Fibroblast of upper back skin (primary cell): ENCODE data around the gene ATXN2L.
"Not testable (repeated sequence)": the region's sequence is repeated elsewhere in the genome, so short reads cannot be mapped to it uniquely, and the experiment has no call there.

Experiments
- DNase-seq: peaks from one replicate; pipeline ENCODE4 v3.0.0-alpha.2; 2013

The ATXN2L gene

GRCh38 chr16:28838558-28838918, 15.7 kb downstream of the ATXN2L start:
- no peak for DNase-seq

DNA sequence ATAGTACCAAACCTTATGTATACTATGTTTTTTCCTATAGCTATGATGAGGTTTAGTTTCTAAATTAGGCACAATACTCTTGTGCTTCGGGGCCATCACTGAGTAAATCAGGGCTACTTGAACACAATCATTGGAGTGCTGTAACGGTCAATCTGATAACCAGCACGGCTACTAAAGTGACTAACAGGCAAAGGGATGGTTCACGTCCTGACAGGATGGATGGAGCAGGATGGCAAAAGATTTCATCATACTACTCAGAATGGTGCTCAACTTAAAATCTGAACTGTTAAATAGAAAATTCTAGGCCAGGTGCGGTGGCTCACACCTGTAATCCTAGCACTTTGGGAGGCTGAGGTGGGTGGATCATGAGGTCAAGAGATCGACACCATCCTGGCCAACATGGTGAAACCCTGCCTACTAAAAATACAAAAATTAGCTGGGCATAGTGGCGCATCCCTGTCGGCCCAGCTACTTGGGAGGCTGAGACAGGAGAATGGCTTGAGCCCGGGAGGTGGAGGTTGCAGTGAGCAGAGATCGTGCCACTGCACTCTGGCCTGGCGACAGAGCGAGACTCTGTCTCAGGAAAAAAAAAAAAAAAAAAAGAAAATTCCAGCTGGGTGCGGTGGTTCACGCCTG, 16.3 kb downstream of the ATXN2L start:
- no peak for DNase-seq

DNA sequence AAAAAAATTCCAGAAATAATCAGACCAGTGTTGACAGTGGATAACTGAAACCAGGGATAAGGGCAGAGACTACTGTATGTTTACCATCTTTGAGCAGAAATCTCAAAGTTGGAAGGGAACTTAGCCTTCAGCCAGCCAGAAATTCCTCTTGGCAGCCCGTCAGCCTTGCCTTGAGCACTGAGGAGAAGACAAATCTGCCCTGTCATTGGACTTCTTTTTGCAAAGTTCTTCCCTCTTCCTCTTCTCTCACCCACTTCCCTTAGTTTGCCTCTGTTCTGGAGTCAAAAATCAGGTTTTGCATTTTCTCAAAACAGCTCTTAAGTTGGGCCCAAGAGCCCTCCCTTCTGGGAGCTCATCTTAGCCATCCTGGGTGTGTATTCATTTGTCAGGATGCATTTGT, 17.1 kb downstream of the ATXN2L start:
- DNase-seq = no peak

GRCh38 chr16:28842696-28843095, 19.9 kb downstream of the ATXN2L start:
- DNase-seq = no peak

- DNase-seq = no peak
Observed at GRCh38 chr16:28843766-28844165, 21.0 kb downstream of the ATXN2L start.

DNA sequence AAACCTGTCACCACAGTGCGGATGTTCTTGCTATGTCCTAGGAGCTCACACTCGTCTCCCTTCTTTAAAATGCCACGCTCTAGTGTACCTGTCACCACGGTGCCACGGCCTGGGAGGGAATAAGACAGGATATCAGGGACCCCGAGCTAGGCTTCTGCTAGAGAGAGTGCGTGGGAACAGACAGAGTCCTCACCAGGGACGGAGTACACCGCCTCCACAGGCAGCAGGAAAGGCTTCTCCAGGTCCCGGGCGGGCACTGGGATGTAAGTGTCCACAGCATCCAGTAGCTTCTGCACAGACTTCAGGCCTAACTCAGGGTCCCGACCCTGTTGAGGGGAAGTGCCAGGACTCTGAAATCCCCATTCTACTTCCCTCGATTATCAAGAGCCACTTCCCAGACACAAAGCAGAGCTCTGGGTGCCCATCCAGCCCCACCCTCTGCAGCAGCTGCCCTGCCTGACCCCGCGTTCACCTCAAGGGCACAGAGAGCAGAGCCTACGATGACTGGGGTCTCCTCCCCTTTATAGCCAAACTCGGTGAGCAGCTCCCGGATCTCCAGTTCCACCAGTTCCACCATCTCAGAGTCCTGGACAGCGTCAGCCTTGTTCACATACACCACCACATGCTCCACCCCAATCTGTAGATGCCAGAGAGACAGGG, 21.6 kb downstream of the ATXN2L start:
- DNase-seq = no peak

DNA sequence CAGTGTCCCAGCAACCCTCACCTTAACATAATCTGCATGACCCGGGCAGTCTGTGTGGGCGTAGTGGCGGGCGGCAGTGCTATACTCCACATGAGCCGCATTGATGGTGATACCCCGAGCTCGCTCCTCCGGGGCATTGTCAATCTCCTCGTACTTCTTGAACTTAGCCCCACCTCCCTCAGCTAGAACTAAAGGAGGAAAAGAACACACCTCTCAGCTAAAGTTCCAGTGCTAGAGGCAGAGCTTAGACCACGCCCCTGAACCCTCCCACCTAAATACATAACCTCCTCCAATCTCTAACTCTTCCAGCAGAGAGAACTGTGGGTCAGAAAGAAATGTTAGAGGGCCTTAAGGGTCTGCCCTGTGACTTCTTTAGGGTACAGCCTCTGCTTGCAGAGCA, 22.5 kb downstream of the ATXN2L start:
- no peak for DNase-seq

DNA sequence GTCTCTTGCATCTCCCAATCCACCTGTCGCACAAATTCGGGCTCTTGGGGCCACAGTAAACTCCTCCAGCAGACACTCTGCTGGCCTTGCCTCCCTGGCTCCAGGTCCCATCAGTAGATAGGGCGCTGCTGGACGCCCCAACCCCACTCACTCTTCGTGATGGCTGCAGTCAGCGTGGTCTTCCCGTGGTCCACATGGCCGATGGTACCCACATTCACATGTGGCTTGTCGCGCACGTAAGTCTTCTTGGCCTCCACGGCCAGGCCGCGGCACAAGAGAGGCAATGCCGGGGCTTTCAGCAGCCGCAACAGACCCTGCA, 22.9 kb downstream of the ATXN2L start:
- no peak for DNase-seq

DNA sequence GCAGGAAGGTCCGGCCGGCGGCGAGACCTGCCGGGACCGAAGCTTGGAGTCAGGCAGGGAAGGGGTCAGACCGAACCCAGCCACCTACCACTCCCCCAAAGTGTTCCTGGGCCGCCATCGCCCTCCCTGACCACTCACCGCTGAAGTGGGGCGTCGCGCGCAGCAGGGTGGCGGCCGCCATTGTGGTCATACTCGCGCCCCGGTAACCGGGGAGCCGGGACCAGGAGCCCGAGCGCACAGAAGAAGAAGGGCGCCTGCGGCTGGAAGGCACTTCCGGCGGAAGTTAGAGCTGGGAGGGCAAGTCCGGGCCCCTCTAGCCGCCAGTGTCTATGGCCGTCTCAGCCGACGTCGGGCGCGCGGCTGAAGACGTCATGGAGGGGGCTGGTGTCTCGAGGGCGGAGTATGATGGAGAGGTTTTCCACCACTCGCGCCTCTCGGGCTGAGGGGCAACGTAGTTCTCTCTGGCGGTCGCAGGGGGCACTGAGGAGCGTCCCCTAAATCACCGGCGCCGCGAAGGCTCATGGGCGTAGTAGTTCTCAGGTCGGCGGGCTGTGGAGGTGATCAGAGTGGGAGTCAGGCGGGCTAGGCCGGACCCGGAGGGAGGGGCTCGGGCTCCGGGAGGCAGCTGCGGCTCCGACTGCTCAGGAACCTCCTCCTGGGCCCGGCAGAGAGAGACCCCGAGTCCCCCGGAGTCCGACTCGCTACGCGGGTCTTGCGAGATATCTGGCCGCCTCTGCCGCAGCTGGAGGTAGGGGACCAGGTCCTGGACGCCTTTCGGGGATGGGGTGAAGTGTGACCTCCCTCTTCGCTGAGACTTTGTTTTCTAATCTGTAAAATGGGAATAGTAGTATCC, 23.5 kb downstream of the ATXN2L start, which contains the start of gene TUFM:
TUFM (minus strand) TSS at position 269 of the 853 bp plus-strand sequence; CDS start at position 190, 79 bp downstream.
- peak; percentile 99 for DNase-seq

DNA sequence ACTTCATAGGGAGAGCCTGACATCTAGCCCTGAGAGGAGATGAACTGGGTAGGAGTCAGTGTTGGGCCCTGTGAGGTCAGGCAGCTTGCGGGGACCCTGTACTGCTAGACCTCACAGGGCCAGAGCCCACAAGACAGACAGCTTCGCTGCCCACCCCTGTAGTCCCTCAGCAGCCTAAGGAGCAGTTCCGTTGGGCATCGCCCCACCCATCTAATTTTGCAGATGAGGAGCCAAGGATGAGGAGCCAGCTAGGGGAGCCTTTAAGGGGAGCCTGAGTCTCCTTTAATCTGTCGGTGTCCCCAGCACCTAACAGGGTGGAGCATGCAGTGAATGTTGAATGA, 24.1 kb downstream of the ATXN2L start:
- no peak for DNase-seq

DNA sequence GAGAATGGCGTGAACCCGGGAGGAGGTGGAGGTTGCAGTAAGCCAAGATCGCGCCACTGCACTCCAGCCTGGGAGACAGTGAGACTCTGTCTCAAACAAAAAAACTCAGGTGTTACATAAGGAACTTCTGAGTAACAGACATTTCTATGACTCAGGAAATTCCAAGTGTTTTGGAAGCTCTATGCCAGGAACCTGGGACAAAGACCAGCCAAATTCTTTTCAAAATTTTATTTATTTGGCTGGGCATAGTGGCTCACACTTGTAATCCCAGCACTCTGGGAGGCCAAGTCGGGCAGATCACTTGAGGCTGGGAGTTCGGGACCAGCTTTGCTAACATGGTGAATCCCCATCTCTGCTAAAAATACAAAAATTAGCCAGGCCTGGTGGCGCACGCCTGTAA, 35.6 kb downstream of the ATXN2L start:
- no peak for DNase-seq

DNA sequence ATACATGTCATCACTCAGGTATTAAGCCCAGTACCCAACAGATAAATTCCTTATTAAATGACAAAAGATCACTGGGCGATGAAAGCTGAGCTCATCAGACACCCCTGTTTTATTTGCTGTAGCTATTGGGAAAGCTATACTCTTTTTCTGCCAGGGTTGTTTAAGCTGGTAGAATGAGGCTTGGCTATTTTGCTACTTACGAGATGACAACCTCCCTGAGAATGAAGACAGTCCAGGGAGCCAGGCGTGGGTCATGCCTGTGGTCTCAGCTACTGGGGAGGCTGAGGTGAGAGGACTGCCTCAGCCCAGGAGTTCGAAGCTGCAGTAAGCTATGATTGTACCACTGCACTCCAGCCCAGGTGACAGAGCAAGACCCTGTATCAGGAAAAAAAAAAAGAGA, 36.5 kb downstream of the ATXN2L start:
- no peak for DNase-seq

DNA sequence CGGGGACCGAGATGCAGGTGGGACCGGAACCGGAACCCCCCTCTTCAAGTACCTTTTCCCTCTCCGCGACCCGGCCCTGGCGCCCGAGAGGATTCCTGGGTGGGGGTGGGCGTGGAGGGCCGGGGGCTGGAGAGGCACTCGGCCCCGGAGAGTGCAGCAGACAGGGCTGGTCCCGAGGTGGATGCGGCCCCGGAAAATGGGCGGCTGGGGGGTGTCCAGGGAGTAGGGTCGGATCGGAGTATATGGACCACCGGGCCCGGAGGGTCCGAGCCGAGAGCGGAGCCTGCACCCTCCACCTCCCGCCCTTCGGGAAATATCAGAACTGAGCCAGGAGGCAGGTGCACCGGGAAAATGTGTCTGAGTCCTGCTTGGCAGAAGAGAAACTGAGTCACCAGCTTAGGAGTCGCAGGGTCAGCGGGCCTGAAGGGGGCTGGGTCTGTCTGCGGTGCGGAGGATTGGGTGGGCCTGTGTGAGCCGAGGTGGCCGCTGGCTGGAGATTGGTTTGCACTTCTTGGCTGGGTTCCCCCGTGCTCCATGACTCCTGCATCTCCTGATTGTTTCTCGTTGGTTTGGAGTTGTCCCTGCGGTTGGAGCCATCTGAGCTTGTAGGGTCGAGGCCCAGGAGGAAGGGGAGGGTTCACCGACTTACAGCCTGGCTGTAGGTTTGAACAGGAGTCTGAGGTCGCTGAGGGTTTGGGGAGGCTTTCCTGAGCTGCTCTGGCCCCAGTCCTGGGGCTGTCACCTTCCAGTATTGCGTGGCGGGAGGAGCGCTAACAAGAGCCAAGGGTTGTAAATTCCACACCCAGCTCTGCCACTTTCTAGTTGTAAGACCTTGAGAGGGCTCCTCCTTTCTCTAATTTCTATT, 41.4 kb downstream of the ATXN2L start:
- DNase-seq = peak; percentile 34

DNA sequence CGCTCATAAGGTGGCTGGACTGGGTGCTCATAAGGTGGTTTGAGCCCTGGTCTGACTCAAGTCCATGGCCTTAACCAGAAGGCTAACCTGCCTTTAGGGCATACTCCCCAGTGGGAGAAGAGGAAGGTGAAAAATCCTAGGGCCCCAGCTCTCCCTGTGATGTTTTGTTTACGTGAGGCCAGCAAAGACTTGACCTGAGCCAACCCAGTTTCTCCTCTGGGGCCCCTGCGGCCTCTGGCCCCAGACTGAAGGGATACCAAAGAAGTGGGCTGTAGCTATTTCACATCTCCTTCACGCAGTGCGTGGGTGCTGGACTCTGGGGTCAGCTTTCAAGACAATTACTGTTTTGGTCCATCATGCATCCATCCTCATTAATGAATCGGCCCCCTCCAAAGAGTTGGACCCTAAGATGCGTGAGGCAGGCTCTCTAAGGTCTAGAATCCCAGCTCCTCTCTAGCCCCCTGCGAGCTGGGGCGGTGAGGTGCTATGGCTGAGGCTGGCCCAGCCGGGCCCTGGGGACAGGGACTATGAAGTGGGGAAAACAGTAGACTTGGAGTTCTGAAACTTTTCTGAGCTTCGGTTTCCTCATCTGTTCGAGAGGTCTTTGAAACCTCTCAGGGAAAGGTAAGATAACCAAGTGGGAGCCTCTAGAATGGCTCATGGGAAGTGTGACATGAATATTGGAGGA, 42.3 kb downstream of the ATXN2L start:
- no peak for DNase-seq

- DNase-seq = no peak
Observed at GRCh38 chr16:28865722-28866453, 43.1 kb downstream of the ATXN2L start.

DNA sequence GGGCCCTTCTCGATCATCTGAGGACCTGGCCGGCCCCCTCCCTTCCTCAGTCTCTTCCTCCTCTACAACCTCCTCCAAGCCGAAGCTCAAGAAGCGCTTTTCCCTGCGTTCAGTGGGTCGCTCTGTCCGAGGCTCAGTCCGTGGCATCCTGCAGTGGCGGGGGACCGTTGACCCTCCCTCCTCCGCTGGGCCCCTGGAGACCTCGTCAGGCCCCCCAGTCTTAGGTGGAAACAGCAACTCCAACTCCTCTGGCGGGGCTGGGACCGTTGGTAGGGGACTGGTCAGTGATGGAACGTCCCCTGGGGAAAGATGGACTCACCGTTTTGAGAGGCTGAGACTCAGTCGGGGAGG, 43.6 kb downstream of the ATXN2L start:
- DNase-seq = no peak

GRCh38 chr16:28867241-28867640, 44.4 kb downstream of the ATXN2L start:
- no peak for DNase-seq

GRCh38 chr16:28867646-28868045, 44.8 kb downstream of the ATXN2L start:
- DNase-seq = not testable (repeated sequence)

GRCh38 chr16:28869201-28869600, 46.4 kb downstream of the ATXN2L start:
- DNase-seq = no peak

DNA sequence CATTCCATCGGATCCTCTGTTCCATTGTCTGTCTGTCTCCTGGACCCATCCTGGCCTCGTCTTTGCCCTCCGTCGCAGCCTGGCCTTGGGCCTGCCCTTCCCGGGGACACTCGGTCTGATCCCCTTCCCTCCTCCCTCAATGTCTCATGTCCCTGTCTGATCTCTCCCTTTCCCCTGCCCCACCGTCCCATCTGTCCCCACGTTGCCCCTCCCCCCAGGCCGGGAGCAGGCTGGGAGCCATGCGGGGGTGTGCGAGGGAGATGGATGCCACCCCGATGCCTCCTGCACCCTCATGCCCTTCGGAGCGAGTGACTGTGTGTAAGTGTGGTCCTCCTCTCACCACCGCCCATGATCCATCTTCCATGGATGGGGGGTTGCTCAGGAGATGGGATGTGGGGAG, 50.2 kb downstream of the ATXN2L start:
- DNase-seq = no peak

- no peak for DNase-seq
Observed at GRCh38 chr16:28873543-28874201, 50.9 kb downstream of the ATXN2L start.
